K562 (cell line): ENCODE data around the gene LIMCH1. TPM values are rescaled to one million over a fixed set of nuclear protein-coding genes. Genes with fewer than 3 reads are reported as not detected.

ENCODE experiments used
- ATAC-seq: fragments of 200-7000 bp; cut with Tn5 transposase; 3 replicates; pipeline ENCODE4 v1.9.1; 2020; ENCODE audit warnings: moderate library complexity
- BruUV-seq: library from RNA; stranded (reverse); fragments of 400-500 nt; replicated peaks from 2 replicates; lab custom pipeline; 2021; lab: Mats Ljungman, UMichigan
- CTCF ChIA-PET: fragments of 300-600 bp; formaldehyde crosslinking; extraction: SDS; loops from one replicate; lab custom pipeline; 2021; ENCODE audit warnings: low intra/inter-chr PET ratio; lab: Yijun Ruan, JAX
- POLR2A ChIA-PET: fragments of 300-600, 350-650 bp; sonication (Branson Sonifier 250); formaldehyde crosslinking; extraction: SDS; loops from one replicate; lab custom pipeline; 2021; ENCODE audit warnings: antibody characterized with exemption, inconsistent platforms; lab: Yijun Ruan, JAX
- DNase-seq, 4 experiments: peaks; one replicate each; pipeline versions ENCODE4 v3.0.0 to v3.0.0-alpha.2; 2011 to 2018; ENCODE audit warnings: low spot score in 3 of 4, mixed read lengths in 3 of 4; ENCODE audit errors: extremely low read depth in 1 of 4
- FAIRE-seq: peaks from 2 replicates; lab custom pipeline; 2011; peaks lifted over from hg19 to GRCh38; lab: Jason Lieb, UNC
- H2AFZ ChIP-seq: 2 replicates; pipeline ENCODE4 v1.6.0; 2011; ENCODE audit warnings: low read depth, low read length, control low read depth, inconsistent platforms
- H3K27ac ChIP-seq: fragments of 200-600 bp; 3 replicates; pipeline ENCODE4 v1.8.0; 2011; ENCODE audit warnings: low read depth, mild to moderate bottlenecking, control low read depth, inconsistent platforms, low read length, moderate library complexity, mixed read lengths; ENCODE audit errors: extremely low read depth
- H3K27me3 ChIP-seq, 2 experiments: fragments of 300-600 bp in 1 of 2; 2 replicates in 1 of 2; 3 replicates in 1 of 2; pipeline versions ENCODE4 v1.6.0 to v1.8.0; 2011; ENCODE audit warnings: inconsistent platforms in 2 of 2, low read length in 2 of 2, mild to moderate bottlenecking in 1 of 2, mixed read lengths in 1 of 2, moderate library complexity in 1 of 2; ENCODE audit not compliant: control insufficient read depth in 2 of 2, insufficient read depth in 2 of 2
- H3K36me3 ChIP-seq: fragments of 300-600 bp; 3 replicates; pipeline ENCODE4 v1.8.0; 2011; ENCODE audit warnings: mild to moderate bottlenecking, low read length, inconsistent platforms; ENCODE audit not compliant: control insufficient read depth, insufficient read depth
- H3K4me1 ChIP-seq, 2 experiments: fragments of 200-600 bp in 1 of 2; replicated peaks in 1 of 2; 2 replicates in 1 of 2; 3 replicates in 1 of 2; pipeline versions ENCODE4 v1.5.1 to v1.8.0; 2011; ENCODE audit warnings: inconsistent platforms in 2 of 2, low read length in 2 of 2, mild to moderate bottlenecking in 1 of 2, mixed read lengths in 1 of 2, moderate library complexity in 1 of 2; ENCODE audit not compliant: control insufficient read depth in 2 of 2, insufficient read depth in 2 of 2
- H3K4me2 ChIP-seq: 2 replicates; pipeline ENCODE4 v1.6.1; 2011; ENCODE audit warnings: low read length, control low read depth, inconsistent platforms, mixed read lengths; ENCODE audit not compliant: insufficient read depth
- H3K4me3 ChIP-seq: fragments of 200-600 bp; sonication (generic), shearing (Covaris generic); 2 replicates; pipeline ENCODE4 v1.5.1; 2016; ENCODE audit warnings: control low read depth, inconsistent platforms
- H3K79me2 ChIP-seq: fragments of 200-600 bp; 3 replicates; pipeline ENCODE4 v1.8.0; 2011; ENCODE audit warnings: low read length, inconsistent platforms; ENCODE audit not compliant: control insufficient read depth, insufficient read depth
- H3K9ac ChIP-seq, 2 experiments: 2 replicates each; pipeline versions ENCODE4 v1.6.0 to v1.6.1; 2011; ENCODE audit warnings: low read depth in 2 of 2, low read length in 2 of 2, control low read depth in 1 of 2, inconsistent platforms in 1 of 2, mild to moderate bottlenecking in 1 of 2, mixed read lengths in 1 of 2; ENCODE audit not compliant: insufficient read depth in 1 of 2
- H3K9me1 ChIP-seq: one replicate; pipeline ENCODE4 v1.6.0; 2011; ENCODE audit warnings: inconsistent platforms, mild to moderate bottlenecking, low read length, moderate library complexity; ENCODE audit not compliant: control insufficient read depth, insufficient read depth
- H3K9me3 ChIP-seq: replicated peaks from 2 replicates; pipeline ENCODE4 v1.5.1; 2011; ENCODE audit warnings: low read depth, low read length, inconsistent platforms; ENCODE audit not compliant: control insufficient read depth, insufficient read depth
- H4K20me1 ChIP-seq: replicated peaks from 2 replicates; pipeline ENCODE4 v1.6.1; 2011; ENCODE audit warnings: low read length, inconsistent platforms, mixed read lengths; ENCODE audit not compliant: control insufficient read depth, insufficient read depth
- HNRNPK ChIP-seq: fragments of 200-400 bp; formaldehyde crosslinking; IDR thresholded peaks from one replicate; pipeline ENCODE4 v1.6.1; 2018; ENCODE audit warnings: mild to moderate bottlenecking, low read depth, low read length; ENCODE audit not compliant: poor library complexity, severe bottlenecking
- KDM1A ChIP-seq, 2 experiments: fragments of 450-650 bp; IDR thresholded peaks; 2 replicates each; pipeline ENCODE4 v1.6.1; 2016; ENCODE audit warnings: mild to moderate bottlenecking in 2 of 2
- MYNN ChIP-seq, 2 experiments: sonication (generic); formaldehyde crosslinking in 1 of 2; IDR thresholded peaks; 2 replicates each; pipeline versions ENCODE4 v1.5.0 to v1.6.1; 2016 to 2020; ENCODE audit warnings: antibody characterized with exemption in 1 of 2, missing genetic modification reagents in 1 of 2
- NBN ChIP-seq: fragments of 450-650 bp; IDR thresholded peaks from 2 replicates; pipeline ENCODE4 v1.6.1; 2016; ENCODE audit warnings: low read depth, mild to moderate bottlenecking
- PHB2 ChIP-seq: fragments of 450-650 bp; IDR thresholded peaks from 2 replicates; pipeline ENCODE4 v1.6.1; 2017; ENCODE audit warnings: low read depth
- TEAD1 ChIP-seq, 2 experiments: fragments of 450-650 bp in 1 of 2; sonication (generic) in 1 of 2; formaldehyde crosslinking; IDR thresholded peaks; 2 replicates each; pipeline versions ENCODE4 v1.4.0 to v1.8.0; 2020 to 2022; ENCODE audit warnings: mild to moderate bottlenecking in 2 of 2, missing genetic modification reagents in 1 of 2
- TEAD2 ChIP-seq: fragments of 450-650 bp; IDR thresholded peaks from 2 replicates; pipeline ENCODE4 v1.6.1; 2016; ENCODE audit warnings: missing genetic modification characterization, control low read depth, missing compliant biosample characterization
- ZKSCAN8 ChIP-seq: fragments of 200-800 bp; sonication (Bioruptor generic); IDR thresholded peaks from 2 replicates; pipeline ENCODE4 v1.6.1; 2016; ENCODE audit warnings: missing genetic modification characterization, missing compliant biosample characterization
- ZNF41 ChIP-seq: fragments of 250-450 bp; sonication (Bioruptor Pico); conservative IDR thresholded peaks from 2 replicates; pipeline ENCODE4 v1.4.0; 2020; ENCODE audit warnings: mild to moderate bottlenecking
- WGBS: fragments of 100-300 bp; shearing (Covaris generic); methylation state at CpG from one replicate; pipeline ENCODE4 v1.1.6; 2016; ENCODE audit warnings: low coverage, mixed read lengths; ENCODE audit not compliant: insufficient coverage; ENCODE audit errors: missing lambda C conversion rate; 5-methylcytosine and 5-hydroxymethylcytosine counted together
- in situ Hi-C: fragments of 300-500 bp; cut with MboI; formaldehyde crosslinking; loops from 4 replicates; pipeline ENCODE4 v1.15.0; 2018; ENCODE audit warnings: inconsistent platforms, mixed read lengths
- intact Hi-C: fragments of 100-400 bp; cut with micrococcal nuclease; formaldehyde crosslinking; loops from 2 replicates; pipeline ENCODE4 v1.14.2; 2022
- polyA plus RNA-seq, 8 experiments: library from polyadenylated mRNA; depleted of rRNA in 4 of 8; stranded (reverse) in 5 of 8; unstranded in 3 of 8; fragments of >200 nt; fragmentation: Nextera tagmentation in 2 of 8; fragmentation: Illumina TruSeq in 1 of 8; extraction: Ambion mirVana in 2 of 8; extraction: Trizol in 1 of 8; gene quantifications; 2 replicates each; pipeline versions ENCODE4 v1.2.1 to v1.2.3, GENCODE V29; 2011 to 2014; ENCODE audit warnings: inconsistent platforms in 1 of 8, missing spikeins in 1 of 8
- total RNA-seq, 7 experiments: library from RNA; depleted of rRNA in 6 of 7; stranded (reverse); fragments of >200 nt in 6 of 7; fragmentation: Illumina TruSeq in 2 of 7; extraction: Trizol in 2 of 7; gene quantifications; 2 replicates each; pipeline versions ENCODE4 v1.2.1 to v1.2.3, GENCODE V29; 2011 to 2021; ENCODE audit warnings: low replicate concordance in 1 of 7

The LIMCH1 gene
- total and polyA plus RNA-seq, 9 of the 15 experiments (the other 6 are each of a cell fraction or from before 2014, with no cell fraction given): 0.35 TPM; not detected in 8

DNA sequence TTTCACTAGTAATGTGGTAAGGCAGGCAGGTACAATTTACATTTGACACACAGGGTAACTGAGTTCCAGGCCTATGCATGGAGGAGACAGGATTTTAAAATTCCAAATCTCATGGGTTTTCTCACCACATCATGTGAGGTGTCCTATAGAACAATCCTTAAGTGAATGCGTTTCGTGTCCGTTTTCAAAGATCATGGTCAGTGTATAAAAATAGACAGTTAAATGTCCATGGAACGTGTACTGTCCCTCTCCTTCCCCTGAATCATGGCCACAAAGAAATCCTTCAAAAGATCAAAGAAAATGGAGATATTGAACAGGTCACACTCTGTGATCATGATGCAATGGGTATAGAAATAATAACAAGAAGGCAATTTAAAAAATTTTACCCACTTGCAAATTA lies 42.0 kb downstream of the LIMCH1 start:
- intact Hi-C loops: no loop called here
- ChIA-PET POLR2A (no interaction called here), CTCF (no interaction called here)
- Histone ChIP-seq H3K27ac (no peak overlapping the region), H3K79me2 (no peaks in the 10 kb centered on the region), H3K9ac (no peak overlapping the region), H3K9me3 (no peaks in the 10 kb centered on the region), H4K20me1 (no peaks in the 10 kb centered on the region), H3K36me3 (no peaks in the 10 kb centered on the region), H3K4me2 (no peak overlapping the region), H3K4me1 (no peaks in the 10 kb centered on the region), H2AFZ (no peak overlapping the region), H3K9me1 (no peaks in the 10 kb centered on the region), H3K4me3 (no peak overlapping the region), H3K27me3 (no peaks in the 10 kb centered on the region)
- 0% methylated on average over 4 of the region's 4 CpGs for WGBS
- ATAC-seq (no peak), DNase-seq (no peak), FAIRE-seq (no peak)
- no TSS peak for BruUV-seq
- in situ Hi-C loops: no loop called here
- TF ChIP-seq PHB2 (no peak), NBN (no peak), ZNF41 (CRISPR knock-in tag) (no peak), HNRNPK (no peak), MYNN (IDR thresholded peaks at IDR 0.05) (no peak), MYNN (CRISPR knock-in tag; IDR thresholded peaks at IDR 0.05) (no peak), ZKSCAN8 (CRISPR knock-in tag) (no peak), TEAD1 (CRISPR knock-in tag; IDR thresholded peaks at IDR 0.05) (no peak), KDM1A (IDR thresholded peaks at IDR 0.05) (no peak), TEAD2 (tag) (no peak)
